Islet of Langerhans (tissue), 1 donor: ENCODE measurements around the gene UVSSA.
"Not testable (repeated sequence)": the region's sequence is repeated elsewhere in the genome, so short reads cannot be mapped to it uniquely, and the experiment has no call there.

ENCODE experiments used
- FAIRE-seq: peaks from one replicate; lab custom pipeline; 2011; peaks lifted over from hg19 to GRCh38; lab: Jason Lieb, UNC

The UVSSA gene

DNA sequence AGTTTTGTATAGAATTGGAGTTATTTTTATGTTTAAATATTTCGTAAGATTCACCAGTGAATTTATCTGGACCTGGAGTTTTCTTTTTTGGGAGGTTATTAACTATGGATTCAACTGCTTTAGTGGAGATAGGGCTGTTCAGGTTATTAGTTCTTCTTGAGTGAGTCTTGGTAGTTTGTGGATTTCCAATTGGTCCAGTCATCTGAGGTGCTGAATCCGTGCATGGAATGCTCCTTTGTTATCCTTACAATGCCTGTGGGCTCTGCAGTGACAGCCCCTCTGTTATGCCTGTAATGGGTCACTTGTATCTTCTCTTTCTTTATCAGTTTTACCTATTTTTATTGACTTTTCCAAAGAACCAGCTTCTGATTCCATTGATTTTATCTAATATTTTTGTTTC lies 74.6 kb downstream of the UVSSA start:
- FAIRE-seq, result no peak

DNA sequence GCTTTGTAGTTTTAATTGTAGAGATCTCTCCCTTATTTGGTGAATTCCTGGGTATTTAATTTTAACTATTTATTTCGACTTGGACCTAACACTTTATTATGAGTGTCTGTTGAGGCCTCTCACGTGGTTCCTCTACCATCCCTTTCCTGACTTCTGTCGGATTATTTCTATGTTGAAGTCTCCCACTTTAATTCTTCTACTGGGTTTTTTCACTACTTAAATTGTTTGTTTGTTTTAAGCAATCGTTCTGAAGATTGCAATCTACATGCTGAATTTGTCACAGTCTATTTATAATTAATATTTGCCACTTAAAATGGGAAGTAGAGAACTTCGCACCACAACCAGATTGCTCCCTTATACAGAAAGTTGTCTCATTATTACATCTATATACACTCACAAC lies 80.0 kb downstream of the UVSSA start:
- no peak for FAIRE-seq

DNA sequence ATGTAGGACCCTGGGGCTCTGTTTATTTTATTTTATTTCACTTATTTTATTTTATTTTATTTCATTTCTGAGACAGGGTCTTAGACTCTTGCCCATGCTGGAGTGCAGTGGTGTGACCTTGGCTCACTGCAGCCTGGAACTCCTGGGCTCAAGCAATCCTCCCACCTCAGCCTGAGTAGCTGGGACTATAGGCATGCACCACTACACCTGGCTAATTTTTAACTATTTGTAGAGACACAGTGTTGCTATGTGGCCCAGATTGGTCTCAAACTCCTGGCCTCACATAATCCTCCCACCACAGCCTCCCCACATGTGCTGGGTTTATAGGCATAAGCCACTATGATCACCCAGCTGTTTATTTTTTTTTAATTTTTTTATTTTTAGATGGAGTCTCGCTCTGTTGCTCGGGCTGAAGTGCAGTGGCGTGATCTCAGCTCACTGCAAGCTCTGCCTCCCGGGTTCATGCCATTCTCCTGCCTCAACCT lies 96.7 kb downstream of the UVSSA start:
- not testable (repeated sequence) for FAIRE-seq
